ENCODE measurements around the gene SDK1.

Gene SDK1

GRCh38 chr7:3537210-3537875 is 236.3 kb downstream of the SDK1 start:
- no peak for TF ChIP-seq CTCF (IDR thresholded peaks at IDR 0.05; ENCODE audit: low read depth, low read length, missing control alignments)
- H3K4me3 ChIP-seq (replicated peaks; ENCODE audit: low read depth, low read length): no peak overlapping the region
- DNase-seq (ENCODE audit: extremely low read depth, low read depth): no peak

- no peak overlapping the region for H3K4me3 ChIP-seq (replicated peaks; ENCODE audit: low read depth, low read length)
- TF ChIP-seq CTCF (IDR thresholded peaks at IDR 0.05; ENCODE audit: low read depth, low read length, missing control alignments): no peak
- no peak for DNase-seq (ENCODE audit: extremely low read depth, low read depth)
These were observed 237.0 kb downstream of the SDK1 start for GRCh38 chr7:3538041-3538440.

GRCh38 chr7:3540456-3541220 is 239.6 kb downstream of the SDK1 start:
- no peak for DNase-seq (ENCODE audit: extremely low read depth, low read depth)
- no peak for TF ChIP-seq CTCF (IDR thresholded peaks at IDR 0.05; ENCODE audit: low read depth, low read length, missing control alignments)
- no peak overlapping the region for H3K4me3 ChIP-seq (replicated peaks; ENCODE audit: low read depth, low read length)

- no peak for DNase-seq (ENCODE audit: extremely low read depth, low read depth)
- no peak overlapping the region for H3K4me3 ChIP-seq (replicated peaks; ENCODE audit: low read depth, low read length)
- no peak for TF ChIP-seq CTCF (IDR thresholded peaks at IDR 0.05; ENCODE audit: low read depth, low read length, missing control alignments)
These were observed 243.2 kb downstream of the SDK1 start for GRCh38 chr7:3544202-3544601.

- H3K4me3 ChIP-seq (replicated peaks; ENCODE audit: low read depth, low read length): no peak overlapping the region
- no peak for DNase-seq (ENCODE audit: extremely low read depth, low read depth)
- no peak for TF ChIP-seq CTCF (IDR thresholded peaks at IDR 0.05; ENCODE audit: low read depth, low read length, missing control alignments)
These were observed 247.8 kb downstream of the SDK1 start for GRCh38 chr7:3548815-3549214.

- H3K4me3 ChIP-seq (replicated peaks; ENCODE audit: low read depth, low read length): no peak overlapping the region
- no peak for TF ChIP-seq CTCF (IDR thresholded peaks at IDR 0.05; ENCODE audit: low read depth, low read length, missing control alignments)
- no peak for DNase-seq (ENCODE audit: extremely low read depth, low read depth)
These were observed 248.5 kb downstream of the SDK1 start for GRCh38 chr7:3549601-3550000.
